Muscle layer of duodenum (tissue), 2 donors: ENCODE results near the gene CXCR5.

ENCODE experiments used
- H3K27ac ChIP-seq: one replicate; pipeline ENCODE4 v1.7.0; 2013; ENCODE audit warnings: mild to moderate bottlenecking, low read length
- H3K27me3 ChIP-seq: one replicate; pipeline ENCODE4 v1.7.0; 2013; ENCODE audit warnings: low read depth, mild to moderate bottlenecking, control low read depth, low read length
- H3K36me3 ChIP-seq, 2 donors: one replicate each; pipeline ENCODE4 v1.7.0; 2013; ENCODE audit warnings: low read length in 2 of 2, control low read depth in 1 of 2, mild to moderate bottlenecking in 1 of 2; ENCODE audit not compliant: insufficient read depth in 2 of 2, control insufficient read depth in 1 of 2
- H3K4me1 ChIP-seq, 2 donors: one replicate each; pipeline ENCODE4 v1.7.0; 2013; ENCODE audit warnings: low read length in 2 of 2, mild to moderate bottlenecking in 2 of 2, control low read depth in 1 of 2, moderate library complexity in 1 of 2; ENCODE audit not compliant: insufficient read depth in 2 of 2, control insufficient read depth in 1 of 2
- H3K4me3 ChIP-seq, 2 donors: one replicate each; pipeline ENCODE4 v1.7.0; 2013; ENCODE audit warnings: low read length in 2 of 2, low read depth in 1 of 2, mild to moderate bottlenecking in 1 of 2
- H3K9me3 ChIP-seq, 2 donors: one replicate each; pipeline ENCODE4 v1.7.0; 2013; ENCODE audit warnings: low read length in 2 of 2, control low read depth in 1 of 2, mild to moderate bottlenecking in 1 of 2; ENCODE audit not compliant: control insufficient read depth in 1 of 2
- donor health status: healthy.

The CXCR5 gene

GRCh38 chr11:118935376-118935775 is 51.7 kb downstream of the CXCR5 start:
- Histone ChIP-seq H3K27me3 (no peaks in the 10 kb centered on the region), H3K27ac (no peak overlapping the region), H3K4me3 (no peak overlapping the region), H3K36me3 (no peaks in the 10 kb centered on the region), H3K4me1 (peaks cover 0 to 8% of the 10 kb centered on the region in 2 donors), H3K9me3 (no peaks in the 10 kb centered on the region)

DNA sequence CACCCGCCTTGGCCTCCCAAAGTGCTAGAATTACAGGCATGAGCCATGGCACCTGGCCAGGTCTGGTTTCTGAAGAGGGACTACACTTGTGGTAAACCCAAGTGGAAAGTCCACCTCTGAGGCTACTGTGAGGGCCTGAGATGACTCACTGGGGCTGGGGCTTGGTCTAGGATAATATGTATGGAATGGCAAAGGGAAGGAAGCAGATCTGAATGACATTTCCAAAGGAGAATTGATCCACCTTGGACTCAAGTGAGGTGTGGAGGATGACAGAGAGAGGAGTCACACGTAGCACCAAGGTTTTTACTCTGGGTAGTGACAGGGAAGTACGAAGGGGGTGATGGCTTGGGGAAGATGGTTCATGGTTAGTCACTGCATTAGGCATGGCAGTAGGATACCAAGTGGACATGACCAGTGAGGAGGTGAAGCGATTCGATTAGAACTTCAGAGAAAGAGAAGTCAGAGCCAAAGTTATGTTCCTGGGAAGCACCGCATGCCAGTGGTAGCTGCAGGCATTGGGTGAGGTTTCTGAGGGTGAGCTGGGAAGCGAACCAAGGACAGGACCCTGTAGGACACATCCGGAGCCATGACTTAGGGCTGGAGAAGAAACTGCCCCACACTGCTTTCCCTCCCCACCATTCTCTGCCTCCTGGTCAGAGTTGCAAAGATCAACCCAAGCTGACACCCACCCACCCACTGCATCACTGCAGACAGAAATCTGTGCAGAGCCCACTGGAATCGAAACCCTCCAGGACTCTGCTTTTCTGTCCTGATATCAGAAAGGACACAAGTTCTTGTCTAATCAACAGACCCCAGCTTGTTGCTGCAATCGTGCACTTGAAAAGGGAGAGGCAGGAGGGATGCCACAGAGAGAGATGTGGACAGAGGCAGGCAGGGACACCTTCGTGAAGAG is 55.1 kb downstream of the CXCR5 start:
- H3K9me3 ChIP-seq = no peaks in the 10 kb centered on the region
- no peaks in the 10 kb centered on the region for H3K4me1 ChIP-seq
- no peaks in the 10 kb centered on the region for H3K36me3 ChIP-seq
- no peak overlapping the region for H3K4me3 ChIP-seq
- H3K27ac ChIP-seq = no peak overlapping the region
- H3K27me3 ChIP-seq = no peaks in the 10 kb centered on the region

GRCh38 chr11:118939404-118939915 is 55.8 kb downstream of the CXCR5 start:
- Histone ChIP-seq H3K27me3 (no peaks in the 10 kb centered on the region), H3K4me1 (no peaks in the 10 kb centered on the region), H3K27ac (no peak overlapping the region)

DNA sequence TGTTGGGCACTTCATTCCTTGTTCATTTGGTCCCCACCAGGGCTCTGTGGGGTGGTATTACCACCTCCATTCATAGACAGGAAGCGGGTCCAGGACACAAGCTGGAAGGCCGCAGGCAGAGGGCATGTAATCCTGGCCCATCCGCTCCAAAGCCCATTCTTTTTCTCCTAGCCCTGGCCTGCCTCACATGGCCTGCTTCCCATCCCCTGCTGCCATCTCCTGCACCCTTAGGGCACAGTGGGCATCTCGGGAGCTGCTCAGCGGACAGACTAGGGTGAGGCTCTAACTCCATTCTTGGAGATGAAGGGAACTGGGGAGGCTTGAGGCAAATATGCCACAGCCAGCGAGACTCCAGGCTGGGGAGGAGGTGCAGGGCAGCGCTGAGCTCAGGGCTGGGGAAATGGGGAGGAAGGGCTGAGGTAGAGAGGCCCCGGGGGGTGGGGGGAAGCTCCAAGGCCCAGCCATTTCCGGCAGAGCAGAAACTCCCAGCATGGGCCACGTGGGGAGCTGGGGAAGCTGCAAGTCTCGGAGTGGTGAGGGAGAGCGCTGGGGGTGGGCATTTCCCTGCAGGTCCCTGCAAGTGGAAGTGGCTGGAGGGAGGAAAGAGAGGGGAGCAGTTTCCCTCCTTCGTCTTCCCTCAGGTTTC is 56.4 kb downstream of the CXCR5 start:
- Histone ChIP-seq H3K36me3 (no peaks in the 10 kb centered on the region), H3K4me1 (no peaks in the 10 kb centered on the region), H3K27me3 (no peaks in the 10 kb centered on the region), H3K9me3 (no peaks in the 10 kb centered on the region), H3K4me3 (no peak overlapping the region), H3K27ac (no peak overlapping the region)

More at GRCh38 chr11:118939404-118939915, 55.8 kb downstream of the CXCR5 start:
- Histone ChIP-seq H3K9me3 (no peaks in the 10 kb centered on the region), H3K4me3 (no peak overlapping the region), H3K36me3 (no peaks in the 10 kb centered on the region)

GRCh38 chr11:118947091-118947490 is 63.4 kb downstream of the CXCR5 start:
- no peak overlapping the region for H3K4me3 ChIP-seq
- H3K27me3 ChIP-seq = no peaks in the 10 kb centered on the region
- H3K9me3 ChIP-seq = no peaks in the 10 kb centered on the region
- no peaks in the 10 kb centered on the region for H3K36me3 ChIP-seq
- no peaks in the 10 kb centered on the region for H3K4me1 ChIP-seq
- no peak overlapping the region for H3K27ac ChIP-seq
